Stimulated activated CD8-positive, alpha-beta memory T cell treated with anti-CD3 and anti-CD28 coated beads, Interleukin-7, amount 100 ng/mL, for 4 hours (primary cell): ENCODE results near the gene KCNJ6.
"Not testable (repeated sequence)": the region's sequence is repeated elsewhere in the genome, so short reads cannot be mapped to it uniquely, and the experiment has no call there.

Experiments
- DNase-seq, 2 donors: peaks; one replicate each; pipeline ENCODE4 v3.0.0-alpha.2; 2020; ENCODE audit warnings: low read depth in 2 of 2

Gene KCNJ6

DNA sequence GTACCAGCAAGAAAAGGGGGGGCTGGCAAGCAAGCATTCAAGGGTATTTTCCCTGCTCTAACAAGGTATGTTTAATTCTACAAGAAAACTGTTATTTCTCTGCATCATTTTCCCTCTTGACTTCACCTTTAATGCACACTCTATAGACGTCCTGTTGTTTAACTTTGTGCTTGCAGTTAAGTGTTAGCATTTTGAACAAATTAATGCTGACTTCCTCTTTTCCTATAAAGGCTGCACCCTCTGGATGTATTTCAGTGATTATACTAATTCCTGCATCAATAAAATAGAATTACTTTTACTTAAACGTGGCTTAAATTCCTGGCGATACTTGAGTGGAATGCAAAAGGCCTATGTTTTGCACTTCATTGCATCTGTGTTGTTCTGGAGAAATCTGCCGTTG lies 183.3 kb downstream of the KCNJ6 start:
- no peak for DNase-seq

DNA sequence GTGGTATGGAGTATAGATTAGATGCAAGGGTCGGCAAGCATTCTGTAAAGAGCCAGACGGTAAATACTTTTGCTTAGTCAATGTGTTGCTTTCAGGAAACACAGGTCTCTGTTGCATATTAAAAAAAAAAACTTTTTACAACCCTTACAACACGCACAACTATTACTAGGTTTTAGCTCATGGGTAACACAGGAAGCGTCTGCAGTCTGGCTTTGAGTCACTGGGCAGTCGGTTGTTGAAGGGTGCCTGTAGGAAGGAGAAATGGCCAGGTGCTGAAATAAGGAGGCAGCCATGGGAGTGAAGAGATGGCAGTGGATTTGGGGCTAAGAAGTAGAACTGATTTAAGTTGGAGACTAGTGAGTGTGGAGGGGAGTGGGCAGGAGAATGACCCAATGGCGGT lies 192.1 kb downstream of the KCNJ6 start:
- DNase-seq = no peak

DNA sequence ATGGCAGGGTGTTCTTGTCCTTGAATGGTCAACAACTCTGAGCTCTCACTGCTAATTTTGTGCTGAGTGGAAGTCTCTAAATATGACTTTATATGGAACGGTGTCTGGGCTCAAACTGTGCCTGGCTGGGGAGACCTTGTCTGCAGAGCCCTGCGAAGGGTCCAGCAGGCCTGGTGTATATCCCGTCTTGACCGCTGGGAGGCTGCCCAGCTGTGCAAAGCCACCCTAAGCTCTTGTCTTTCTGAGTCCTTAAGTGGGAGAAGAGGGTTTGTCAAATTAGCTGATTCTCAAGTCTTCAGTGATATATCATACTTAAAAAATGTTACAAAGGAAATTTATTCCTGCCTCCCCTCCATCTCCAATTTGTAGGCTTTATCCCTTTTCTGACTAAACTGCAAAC lies 198.7 kb downstream of the KCNJ6 start:
- DNase-seq = no peak

DNA sequence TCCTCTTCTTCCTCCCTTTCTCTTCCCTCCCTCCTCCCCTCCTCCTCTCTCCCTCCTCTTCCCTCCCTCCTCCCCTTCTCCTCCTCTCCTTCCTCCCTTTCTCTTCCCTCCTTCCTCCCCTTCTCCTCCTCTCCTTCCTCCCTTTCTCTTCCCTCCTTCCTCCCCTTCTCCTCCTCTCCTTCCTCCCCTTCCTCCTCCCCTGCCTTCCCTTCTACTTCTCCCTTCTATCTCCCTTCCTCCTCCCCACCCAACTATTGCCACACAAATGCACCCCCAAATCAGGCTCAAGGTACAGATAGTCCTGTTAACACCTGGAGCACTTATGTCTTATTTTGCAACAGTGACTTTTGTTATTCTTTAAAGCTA lies 203.7 kb downstream of the KCNJ6 start:
- DNase-seq = not testable (repeated sequence)

DNA sequence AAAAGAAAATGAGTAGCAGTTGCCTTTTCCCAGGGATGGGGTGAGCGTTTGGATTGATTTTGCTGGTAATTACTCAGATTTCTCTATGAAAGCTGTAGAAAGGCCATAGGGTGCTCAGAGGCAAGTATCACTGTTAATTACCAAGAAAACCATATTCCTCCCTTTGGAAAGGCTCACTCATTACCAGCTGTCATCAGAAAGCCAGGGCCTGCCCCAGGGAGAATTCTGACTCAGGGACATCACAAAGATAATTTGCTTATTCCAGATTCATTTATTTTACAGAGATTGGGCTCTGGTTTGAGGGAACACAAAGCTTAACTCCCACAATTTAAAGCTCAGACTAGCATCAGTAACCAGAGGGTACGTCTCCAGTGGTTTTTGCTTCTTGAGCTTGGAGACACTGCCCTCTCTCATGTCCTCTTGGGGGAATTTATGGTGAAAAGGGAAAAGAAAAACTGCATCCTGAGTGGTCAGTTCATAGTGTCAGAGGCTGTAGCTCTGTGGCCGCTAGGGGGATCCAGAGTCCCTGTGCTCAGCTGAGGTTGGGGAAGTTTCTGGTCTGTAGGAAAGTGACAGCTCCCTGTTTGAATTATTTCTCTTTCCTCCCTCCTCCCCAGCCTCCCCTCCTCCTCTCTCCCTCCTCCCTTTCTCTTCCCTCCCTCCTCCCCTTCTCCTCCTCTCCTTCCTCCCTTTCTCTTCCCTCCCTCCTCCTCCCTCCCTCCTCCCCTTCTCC lies 204.3 kb downstream of the KCNJ6 start:
- DNase-seq = no peak

DNA sequence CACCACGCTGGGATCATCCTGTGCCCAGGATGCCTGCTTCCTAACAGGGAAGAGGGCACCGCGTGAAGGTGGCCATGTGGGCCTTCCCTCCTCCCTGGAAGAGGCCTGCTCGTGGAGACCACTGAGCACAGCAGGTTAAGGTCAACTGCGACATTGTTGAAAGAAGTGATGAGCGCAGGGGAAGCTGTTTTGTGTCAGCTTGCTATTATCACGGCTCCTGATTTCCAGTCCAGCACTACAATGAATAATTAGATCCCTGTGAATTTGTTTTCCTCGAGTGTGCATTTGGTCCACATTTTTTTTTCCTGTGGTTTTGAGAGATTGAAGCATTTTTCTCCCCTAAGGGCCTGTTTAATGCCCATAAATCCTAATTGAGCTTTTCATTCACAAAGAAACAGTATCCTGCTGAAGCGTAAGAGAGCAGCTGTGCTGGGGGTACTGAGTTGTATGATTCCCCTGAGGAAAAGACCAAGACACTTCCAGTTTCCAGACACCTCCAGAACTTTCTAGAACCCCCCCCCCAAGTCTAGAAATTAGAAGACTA lies 204.9 kb downstream of the KCNJ6 start:
- DNase-seq = no peak

DNA sequence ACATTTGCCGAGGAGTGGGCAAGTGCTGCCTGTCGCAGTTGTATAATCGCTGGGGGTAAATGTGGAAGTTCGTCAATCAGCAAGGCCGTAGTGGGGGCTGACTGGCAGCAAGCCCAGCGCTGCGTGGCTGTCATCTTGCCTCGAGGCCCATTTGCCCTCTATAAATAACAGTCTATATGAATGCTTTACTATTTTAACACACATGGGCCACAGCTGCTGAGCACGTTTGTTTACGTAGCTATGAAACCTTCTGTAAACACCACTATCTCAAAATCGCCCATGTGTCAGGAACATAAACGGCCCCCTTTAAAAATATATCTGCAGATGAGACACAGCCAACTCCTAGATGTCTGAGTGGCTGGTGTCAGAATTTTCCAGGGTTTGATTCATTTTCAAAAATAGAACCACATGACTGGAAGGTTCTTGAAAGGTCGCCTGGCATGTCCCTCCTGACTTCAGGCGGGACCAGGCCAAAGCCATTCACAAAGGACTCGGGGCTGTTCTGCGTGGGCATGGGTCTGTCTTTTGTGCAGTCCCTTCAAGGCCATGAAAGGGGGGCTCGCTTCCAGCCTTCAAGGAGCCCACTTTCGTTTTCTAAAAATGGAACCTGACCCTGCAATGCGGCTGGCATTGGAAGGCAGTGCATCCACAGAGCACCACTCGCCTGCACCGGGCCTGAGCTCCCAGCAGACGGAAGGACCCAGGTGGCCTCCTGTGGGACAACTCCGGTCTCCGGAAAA lies 205.5 kb downstream of the KCNJ6 start:
- no peak for DNase-seq

DNA sequence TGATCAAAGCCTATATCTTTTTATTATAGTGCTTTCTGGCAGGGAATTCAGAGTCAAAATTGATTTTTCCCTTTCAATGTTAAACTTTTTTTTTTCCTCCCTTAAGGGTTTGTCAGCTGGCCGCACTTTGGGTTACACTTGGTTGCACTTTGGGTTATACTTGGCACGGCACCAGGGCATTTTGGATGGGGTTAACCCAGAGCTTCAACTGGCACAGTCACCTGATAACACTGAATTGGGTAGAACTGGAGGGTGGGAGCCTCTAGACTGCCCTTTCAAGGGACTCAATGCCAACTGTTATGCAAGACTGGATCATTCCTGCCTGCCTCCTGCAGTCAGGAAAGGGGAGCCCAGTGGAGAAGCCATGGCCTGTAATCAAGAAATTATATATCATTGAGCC lies 211.5 kb downstream of the KCNJ6 start:
- DNase-seq = no peak

DNA sequence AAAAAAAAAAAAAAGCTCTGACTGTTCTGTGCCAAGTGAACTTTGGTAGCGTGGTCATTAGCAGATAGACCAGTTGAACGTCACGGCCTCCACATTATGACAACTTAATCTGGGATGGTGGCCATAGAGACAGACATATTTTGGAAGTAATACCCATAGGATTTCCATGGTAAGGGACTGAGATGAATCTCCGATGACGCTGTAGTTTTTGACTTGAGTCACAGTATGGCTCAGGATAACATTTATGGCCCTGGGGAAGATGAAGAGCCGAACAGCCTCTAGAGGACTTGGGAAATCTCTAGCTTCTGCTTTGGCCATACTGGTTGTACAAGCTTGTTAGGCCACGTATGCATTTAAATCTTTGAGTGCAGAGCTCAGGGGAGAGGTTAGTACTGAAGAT lies 214.0 kb downstream of the KCNJ6 start:
- DNase-seq = no peak

DNA sequence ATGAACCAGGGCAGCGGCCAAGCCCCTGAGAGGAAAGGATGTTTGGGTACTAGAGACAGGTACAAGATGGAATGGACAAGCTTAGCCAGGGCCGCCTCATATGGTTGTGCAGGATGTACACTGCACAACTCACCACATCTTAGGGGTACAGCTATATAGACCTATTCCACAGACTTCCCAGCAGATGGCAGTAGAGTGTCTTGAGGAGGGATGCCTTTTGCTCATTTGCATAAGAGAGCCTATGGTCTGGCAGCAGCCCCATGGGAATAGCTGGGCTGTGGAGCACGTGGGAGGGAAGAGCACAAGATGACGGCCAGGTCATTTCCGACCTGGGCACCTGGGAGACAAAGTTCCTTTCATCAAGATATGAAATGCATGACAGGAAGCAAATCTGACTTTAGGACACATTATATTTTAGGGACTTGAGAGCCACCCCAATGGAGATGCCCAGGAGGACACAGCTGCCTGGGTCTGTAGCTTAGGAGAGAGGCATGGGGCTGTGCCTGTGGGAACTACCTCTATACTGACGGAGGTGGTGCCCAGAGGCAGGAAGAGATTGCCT lies 215.5 kb downstream of the KCNJ6 start:
- DNase-seq = no peak

DNA sequence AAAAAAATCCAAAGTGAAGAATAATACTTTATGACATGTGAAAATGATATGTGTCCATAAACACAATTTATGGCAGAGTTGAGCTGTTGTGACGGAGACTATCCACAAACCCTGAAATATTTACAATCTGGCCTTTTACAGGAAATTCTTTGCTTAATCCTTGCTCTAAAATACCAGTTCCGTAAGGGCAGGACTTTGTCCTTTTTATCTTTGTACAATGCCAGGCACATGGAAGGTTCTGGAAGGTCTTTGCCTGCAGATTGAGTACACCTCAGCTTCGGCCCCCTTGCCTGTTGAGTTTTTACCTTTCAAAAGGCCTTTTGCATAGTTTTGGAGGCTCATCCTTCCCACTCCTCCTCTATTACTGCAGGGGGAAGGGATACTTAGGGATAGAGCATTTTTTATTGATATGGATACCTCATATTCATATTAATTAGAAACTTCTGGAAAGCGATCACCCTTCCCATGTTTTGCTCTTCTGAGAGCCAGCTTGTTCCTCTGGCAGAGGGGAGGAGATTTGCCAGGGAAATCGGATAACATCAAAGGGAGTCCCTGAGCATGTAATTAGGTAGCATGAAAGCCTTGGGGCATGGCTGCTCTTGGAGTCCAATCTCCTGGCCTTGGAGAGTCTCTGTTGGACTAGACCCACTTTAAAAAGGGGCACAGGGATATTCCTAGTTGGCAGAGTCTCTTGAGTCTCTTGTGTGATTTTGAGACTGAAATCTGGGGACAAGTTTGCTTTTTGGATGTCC lies 217.1 kb downstream of the KCNJ6 start:
- no peak for DNase-seq

DNA sequence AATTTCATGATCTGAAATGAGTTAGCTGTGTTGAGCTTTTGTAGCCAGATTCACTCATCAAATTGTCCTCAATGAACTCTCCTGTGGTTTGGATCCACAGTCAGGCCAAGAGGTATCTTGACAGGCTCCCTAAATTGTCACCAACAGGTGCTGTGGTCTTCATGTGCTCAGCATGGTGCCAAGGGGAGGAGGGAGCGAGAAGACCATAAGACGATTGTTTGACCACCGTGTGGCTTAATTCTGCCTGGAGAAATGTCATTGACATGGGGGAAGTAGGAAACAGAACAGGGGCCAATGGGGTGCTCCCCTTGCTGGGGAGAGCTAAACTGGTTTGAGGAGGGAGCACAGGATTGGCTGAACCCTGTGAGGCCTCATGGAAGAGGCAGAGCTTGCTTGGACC lies 219.3 kb downstream of the KCNJ6 start:
- DNase-seq = no peak

DNA sequence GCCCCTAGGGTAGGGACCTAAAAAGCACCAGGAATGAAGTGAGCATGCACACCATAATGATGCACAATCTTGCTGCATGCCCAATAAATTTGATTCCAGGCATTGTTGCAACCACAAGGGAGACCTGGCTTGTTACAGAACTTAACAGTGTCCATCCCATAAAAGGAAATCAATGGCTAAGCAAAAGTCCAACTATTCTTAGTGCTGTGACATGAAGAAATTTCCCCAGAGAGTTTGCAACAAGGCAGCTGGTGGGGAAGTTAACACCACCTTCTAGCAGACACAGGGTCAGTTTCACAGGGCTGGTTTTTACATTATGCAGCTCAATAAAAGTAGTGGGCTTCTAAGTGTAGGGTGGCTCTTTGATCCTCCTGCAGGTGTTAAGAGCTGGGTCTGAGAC lies 221.1 kb downstream of the KCNJ6 start:
- DNase-seq = no peak

DNA sequence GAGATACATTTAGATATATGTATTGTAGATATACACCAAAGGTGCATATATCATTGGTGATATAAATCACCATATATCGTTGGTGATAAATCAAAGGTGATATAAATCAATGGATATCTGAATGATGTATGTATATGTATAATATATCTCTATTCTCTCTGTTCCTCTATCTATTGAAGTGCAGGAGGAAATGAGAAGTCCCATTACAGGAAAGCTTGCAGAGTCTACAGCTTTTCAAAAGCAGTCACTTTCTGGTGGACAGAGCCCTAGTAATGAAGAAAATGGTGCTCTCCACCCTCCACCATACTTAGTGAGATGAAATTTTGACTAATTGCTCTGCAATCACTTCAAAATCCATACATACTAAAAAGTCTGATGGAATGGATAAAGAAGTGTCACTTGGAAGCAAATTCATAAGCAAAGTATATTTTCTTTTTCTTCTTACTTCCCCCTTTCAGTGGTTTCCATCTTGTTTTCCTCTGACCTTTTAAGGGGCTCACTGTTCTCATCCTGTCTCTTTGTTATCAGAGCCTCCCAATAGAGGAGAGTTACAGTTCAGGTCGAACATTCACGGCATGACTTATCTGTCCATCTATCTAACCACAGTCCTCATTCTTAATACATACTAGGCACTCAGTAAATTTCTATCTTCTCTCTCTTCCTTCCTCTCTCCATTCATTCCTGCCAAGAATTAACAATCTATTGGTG lies 227.2 kb downstream of the KCNJ6 start:
- no peak for DNase-seq

DNA sequence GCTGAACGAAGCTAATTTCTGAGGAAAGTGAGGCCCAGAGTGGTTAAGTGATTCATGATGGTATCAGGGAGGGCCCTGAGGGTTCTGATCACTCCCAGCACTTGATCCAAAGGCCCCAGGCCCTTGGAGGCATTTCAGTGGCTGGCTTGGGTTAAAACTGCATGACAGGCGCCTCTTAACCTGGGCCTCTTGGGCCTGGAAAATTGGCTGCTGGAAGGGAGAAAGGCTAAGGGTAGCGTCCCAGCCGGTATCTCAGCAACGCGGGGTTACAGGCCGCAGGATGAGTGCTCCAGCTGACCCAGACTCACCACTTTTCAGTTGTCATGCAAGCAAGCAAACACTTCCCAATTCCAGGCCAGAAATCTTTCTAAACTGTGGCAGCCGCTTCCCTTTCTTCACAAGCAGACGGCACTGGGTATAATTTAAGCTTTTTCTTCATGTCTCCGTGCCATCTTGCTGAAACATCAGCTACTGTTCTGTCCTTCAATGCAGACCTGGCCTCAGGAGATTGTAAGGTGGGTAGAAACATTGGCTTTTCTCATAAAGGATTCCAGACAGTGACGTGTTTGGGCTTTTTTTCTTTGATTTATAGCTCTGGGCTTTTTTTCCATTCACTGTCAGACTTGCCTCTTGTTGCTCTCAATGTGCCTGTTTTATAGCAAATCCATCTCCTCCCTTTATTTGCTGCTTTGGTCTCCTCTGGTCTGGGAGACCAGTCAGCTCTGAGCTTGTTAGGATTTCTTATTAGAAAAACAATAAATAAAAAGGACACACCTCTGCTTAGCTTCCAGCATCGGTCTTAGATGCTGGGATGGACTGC lies 229.1 kb downstream of the KCNJ6 start:
- no peak for DNase-seq

DNA sequence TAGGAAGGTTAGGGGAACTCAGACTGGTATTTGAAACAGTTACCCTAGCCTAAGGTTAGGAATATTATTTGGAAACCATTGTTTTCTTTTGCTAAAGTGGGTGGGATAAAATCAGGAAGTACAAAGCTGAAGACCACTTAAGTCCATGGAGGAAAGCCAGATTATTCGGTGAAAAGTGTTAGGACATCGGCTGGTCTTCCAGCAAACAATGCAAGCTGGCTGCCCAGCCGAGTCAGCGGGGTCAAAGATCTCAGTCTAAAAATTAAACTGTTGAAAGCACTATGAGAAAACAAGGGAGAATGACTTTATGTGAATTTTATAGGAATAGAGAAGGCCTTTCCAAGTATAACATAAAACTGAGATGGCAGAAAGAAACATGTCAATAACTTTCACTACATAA lies 231.7 kb downstream of the KCNJ6 start:
- no peak for DNase-seq

DNA sequence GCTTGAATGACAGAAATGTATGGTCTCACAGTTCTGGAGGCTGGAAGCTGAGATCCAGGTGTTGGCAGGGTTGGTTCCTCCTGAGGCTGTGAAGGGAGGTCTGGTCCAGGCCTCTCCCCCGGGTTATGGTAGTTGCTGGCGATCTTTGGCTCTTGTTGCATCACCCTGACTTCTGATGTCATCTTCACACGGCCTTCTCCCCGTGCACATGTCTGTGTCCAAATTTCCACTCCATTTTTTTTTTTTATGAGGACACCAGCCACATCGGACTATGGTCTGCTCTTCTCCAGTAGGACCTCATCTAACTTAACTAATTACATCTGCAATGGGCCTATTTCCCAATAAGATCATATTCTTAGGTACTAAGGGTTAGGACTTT lies 232.2 kb downstream of the KCNJ6 start:
- no peak for DNase-seq

DNA sequence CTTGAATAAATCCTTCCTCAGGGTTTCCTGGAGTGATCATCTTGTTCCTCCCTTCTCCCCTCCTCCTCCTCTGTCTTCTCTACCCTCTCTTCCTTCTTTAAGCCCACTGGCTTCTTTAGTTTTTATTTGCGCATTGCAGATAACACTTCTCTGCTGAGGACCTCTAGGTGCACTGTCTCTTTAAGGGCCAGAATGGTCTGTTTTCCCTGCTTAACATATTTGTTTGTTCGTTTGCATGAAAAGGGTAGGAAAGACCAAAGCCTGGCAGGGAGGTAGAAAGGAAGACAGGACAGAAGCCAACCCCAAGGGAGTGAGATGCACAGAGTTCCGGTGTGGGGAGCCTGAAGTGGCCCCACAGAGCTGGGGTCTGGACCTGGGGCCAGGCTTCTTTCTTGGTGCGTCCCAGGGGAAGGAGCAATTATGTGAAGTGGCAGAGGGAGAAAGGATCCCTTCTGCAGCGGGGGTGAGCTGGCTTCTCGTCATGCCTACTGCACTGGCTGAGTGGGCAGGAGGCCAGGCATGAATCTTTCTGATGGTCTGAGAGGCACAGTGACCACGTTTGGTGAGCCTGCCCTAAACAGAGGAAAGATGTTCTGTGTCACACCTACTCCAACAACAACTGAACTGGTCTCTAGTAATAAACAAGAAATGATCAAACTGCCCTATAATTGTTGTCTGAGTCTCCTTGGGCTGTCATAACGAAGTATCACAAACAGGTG lies 232.7 kb downstream of the KCNJ6 start:
- no peak for DNase-seq

DNA sequence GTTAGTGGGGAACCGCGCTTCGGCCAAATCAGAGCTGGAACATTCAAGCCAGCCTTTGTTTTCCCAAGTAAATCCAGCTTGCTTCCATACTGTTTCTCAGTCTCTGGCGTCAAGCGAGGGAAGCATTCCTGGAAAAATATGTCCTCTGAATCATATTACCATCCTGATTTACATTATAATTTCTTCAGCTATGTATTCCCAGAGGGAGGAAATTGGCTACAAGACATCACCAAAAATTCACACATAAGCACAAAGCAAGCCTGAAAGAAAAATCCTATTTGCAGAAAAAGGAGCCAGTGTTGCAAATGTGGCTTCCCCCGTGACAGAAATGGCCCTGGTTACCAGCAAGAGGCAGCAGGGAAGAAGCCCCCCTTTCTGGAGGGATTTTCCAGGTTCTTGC lies 233.3 kb downstream of the KCNJ6 start:
- DNase-seq = no peak

DNA sequence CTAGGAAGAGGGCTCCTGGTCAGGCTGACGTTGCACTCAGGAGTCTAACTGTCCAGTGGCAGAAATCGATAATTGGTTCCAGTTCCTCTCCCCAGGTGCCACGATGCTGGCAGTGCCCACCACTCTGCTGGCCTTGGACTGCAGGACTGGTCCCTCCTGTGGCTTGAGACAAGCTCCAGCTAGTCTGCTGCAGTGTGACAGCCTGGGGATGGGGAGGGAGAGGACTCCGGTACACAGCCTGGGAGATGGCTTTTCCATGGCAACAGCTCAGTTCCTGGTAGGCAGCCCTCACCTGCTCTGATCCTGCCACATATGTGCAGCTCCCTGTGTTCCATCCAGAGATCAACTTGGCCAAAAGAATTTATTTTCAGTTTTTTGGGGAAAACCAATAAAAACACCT lies 239.3 kb downstream of the KCNJ6 start:
- no peak for DNase-seq
